Aorta (tissue), 5 donors: Measurements from ENCODE around the gene GALNT14. TPM values are rescaled to one million over a fixed set of nuclear protein-coding genes. Genes with fewer than 3 reads are reported as not detected.
A peak's percentile ranks its signal among the peaks of the same experiment; 100 is the strongest.

Experiments
- ATAC-seq: fragments of 200-7000 bp; cut with Tn5 transposase; one replicate; pipeline ENCODE4 v1.9.1; 2022; ENCODE audit warnings: moderate library complexity; ENCODE audit not compliant: low FRiP score
- DNase-seq, 2 donors: peaks; one replicate each; pipeline ENCODE4 v3.0.0-alpha.2; 2020
- H3K27ac ChIP-seq, 2 donors: one replicate each; pipeline ENCODE4 v1.5.1; 2013; ENCODE audit warnings: low read length in 2 of 2, mild to moderate bottlenecking in 2 of 2, moderate library complexity in 2 of 2, control low read depth in 1 of 2, inconsistent platforms in 1 of 2, low read depth in 1 of 2
- H3K27me3 ChIP-seq, 2 donors: one replicate each; pipeline ENCODE4 v1.6.1; 2013; ENCODE audit warnings: control low read depth in 1 of 2, low read length in 1 of 2, mild to moderate bottlenecking in 1 of 2, moderate library complexity in 1 of 2; ENCODE audit not compliant: insufficient read depth in 2 of 2, control insufficient read depth in 1 of 2
- H3K36me3 ChIP-seq, 2 donors: one replicate each; pipeline ENCODE4 v1.6.1; 2013; ENCODE audit warnings: control low read depth in 1 of 2, low read length in 1 of 2, mild to moderate bottlenecking in 1 of 2; ENCODE audit not compliant: insufficient read depth in 2 of 2, control insufficient read depth in 1 of 2
- H3K4me1 ChIP-seq, 2 donors: one replicate each; pipeline ENCODE4 v1.6.1; 2013; ENCODE audit warnings: low read length in 2 of 2, control low read depth in 1 of 2, mild to moderate bottlenecking in 1 of 2, moderate library complexity in 1 of 2; ENCODE audit not compliant: insufficient read depth in 2 of 2, control insufficient read depth in 1 of 2
- H3K4me3 ChIP-seq, 2 donors: one replicate each; pipeline ENCODE4 v1.5.1; 2013; ENCODE audit warnings: low read length in 2 of 2, control low read depth in 1 of 2, mild to moderate bottlenecking in 1 of 2
- H3K9me3 ChIP-seq: one replicate; pipeline ENCODE4 v1.6.1; 2013; ENCODE audit warnings: mild to moderate bottlenecking, low read length; ENCODE audit not compliant: control insufficient read depth
- WGBS, 2 donors: extraction: QIAGEN DNeasy Blood & Tissue Kit; methylation state at CpG; one replicate each; pipeline ENCODE4 v1.1.7; 2013; 5-methylcytosine and 5-hydroxymethylcytosine counted together
- intact Hi-C, 2 donors: fragments of 100-400 bp; cut with DNase I; formaldehyde crosslinking; loops; one replicate each; pipeline versions ENCODE4 v1.14.2 to v1.15.0; 2022
- polyA plus RNA-seq, 2 donors: library from polyadenylated mRNA; stranded (reverse); fragments of 200-250 nt; gene quantifications; one replicate each; pipeline ENCODE4 v1.2.3, GENCODE V29; 2013
- total RNA-seq, 2 donors: library from RNA; stranded (reverse); fragmentation: NEBNext Ultra II Directional; extraction: Animal tissue kit (Norgen Biotek cat#: 25700); gene quantifications; one replicate each; pipeline ENCODE4 v1.2.1, GENCODE V29; 2021
- donor health status: healthy with polysubstance abuse.
- donor health status: Bipolar disorder and iron deficiency.
- donor health status: DM: no; HTN: no; CAD: no.
- donor health status: DM: no; HTN: no; CAD: no.
- donor health status: DM: yes; HTN: yes; CAD: no.

The GALNT14 gene
- total and polyA plus RNA-seq, 4 donors: 0.74 to 1.7 (median 1.2) TPM; not detected in 1

GRCh38 chr2:30938196-30938595 lies 200.0 kb downstream of the GALNT14 start:
- 85 to 93% methylated on average over 1 of the region's 1 CpG for WGBS, 2 donors
- ATAC-seq: no peak
- DNase-seq: no peak
- Histone ChIP-seq H3K9me3 (no peaks in the 10 kb centered on the region), H3K36me3 (no peaks in the 10 kb centered on the region), H3K27me3 (no peaks in the 10 kb centered on the region), H3K27ac (no peak overlapping the region), H3K4me3 (no peak overlapping the region), H3K4me1 (no peaks in the 10 kb centered on the region)
- intact Hi-C loops: no loop called here

GRCh38 chr2:30936977-30937376 lies 201.3 kb downstream of the GALNT14 start:
- no peaks in the 10 kb centered on the region for H3K9me3 ChIP-seq
- intact Hi-C loops: no loop called here
- ATAC-seq (no peak), DNase-seq (no peak)
- H3K27me3 ChIP-seq: no peaks in the 10 kb centered on the region
- H3K4me3 ChIP-seq: no peak overlapping the region
- H3K4me1 ChIP-seq: no peaks in the 10 kb centered on the region
- WGBS, 2 donors: 86 to 87% methylated on average over 2 of the region's 2 CpGs
- H3K36me3 ChIP-seq: no peaks in the 10 kb centered on the region
- no peak overlapping the region for H3K27ac ChIP-seq

DNA sequence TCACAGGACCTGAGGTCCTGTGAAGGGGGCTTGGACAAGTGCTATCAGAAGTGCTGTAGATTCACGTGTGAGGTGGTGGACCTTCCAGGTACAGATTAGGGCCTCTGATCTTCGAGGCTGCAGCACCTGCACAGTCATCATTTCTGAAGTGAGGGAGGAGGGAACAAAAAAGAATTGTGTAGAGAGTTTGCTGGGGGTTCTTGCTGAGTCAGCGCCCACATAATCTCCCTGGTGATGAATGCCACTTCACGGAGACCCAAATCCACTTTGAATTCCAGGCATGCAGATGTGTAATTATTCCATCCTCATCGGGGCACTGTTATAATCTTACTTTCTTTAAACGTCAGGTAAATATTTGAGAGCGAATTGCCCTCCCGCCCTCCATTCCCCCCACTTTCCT lies 202.4 kb downstream of the GALNT14 start:
- no peak for ATAC-seq
- intact Hi-C loops: no loop called here

GRCh38 chr2:30934066-30934465 lies 204.2 kb downstream of the GALNT14 start:
- Histone ChIP-seq H3K36me3 (no peaks in the 10 kb centered on the region), H3K27ac (no peak overlapping the region), H3K4me1 (no peaks in the 10 kb centered on the region), H3K9me3 (no peaks in the 10 kb centered on the region), H3K4me3 (no peak overlapping the region), H3K27me3 (no peaks in the 10 kb centered on the region)
- intact Hi-C loops: no loop called here
- WGBS, 2 donors: 34 to 36% methylated on average over 7 of the region's 7 CpGs
- DNase-seq (no peak), ATAC-seq (no peak)

More for the DNA sequence above, 202.4 kb downstream of the GALNT14 start:
- 85 to 86% methylated on average over 8 of the region's 8 CpGs for WGBS, 2 donors
- no peak overlapping the region for H3K27ac ChIP-seq
- H3K4me1 ChIP-seq: no peaks in the 10 kb centered on the region
- DNase-seq: no peak
- H3K9me3 ChIP-seq: no peaks in the 10 kb centered on the region
- H3K27me3 ChIP-seq: no peaks in the 10 kb centered on the region
- no peaks in the 10 kb centered on the region for H3K36me3 ChIP-seq
- no peak overlapping the region for H3K4me3 ChIP-seq

DNA sequence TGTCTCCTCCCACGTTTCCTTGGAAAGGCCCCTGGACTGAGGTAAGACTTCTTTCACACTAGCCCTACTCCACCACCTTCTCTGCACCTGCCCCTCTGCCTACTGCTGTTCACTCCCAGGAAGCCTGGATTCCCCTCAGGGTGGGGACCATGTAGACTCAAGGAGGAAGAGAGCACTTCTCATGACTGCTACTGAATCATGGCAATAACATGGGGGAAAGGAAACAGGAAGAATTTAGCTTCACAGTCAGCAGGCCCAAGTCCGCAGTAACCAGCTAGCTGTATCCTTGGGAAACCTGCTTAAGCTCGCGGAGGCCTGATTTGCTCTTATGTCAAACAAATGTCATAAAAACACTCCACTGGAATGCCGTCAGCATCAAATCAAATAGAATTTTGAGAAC lies 204.7 kb downstream of the GALNT14 start:
- WGBS, 2 donors: 71 to 75% methylated on average over 5 of the region's 5 CpGs
- H3K36me3 ChIP-seq: no peaks in the 10 kb centered on the region

GRCh38 chr2:30932870-30933269 lies 205.4 kb downstream of the GALNT14 start:
- Histone ChIP-seq H3K27me3 (no peaks in the 10 kb centered on the region), H3K36me3 (no peaks in the 10 kb centered on the region), H3K4me1 (no peaks in the 10 kb centered on the region), H3K27ac (no peak overlapping the region), H3K9me3 (no peaks in the 10 kb centered on the region), H3K4me3 (no peak overlapping the region)
- no peak for DNase-seq
- intact Hi-C loops: no loop called here
- ATAC-seq: no peak
- WGBS, 2 donors: 90 to 93% methylated on average over 3 of the region's 3 CpGs

More for the DNA sequence above, 204.7 kb downstream of the GALNT14 start:
- Histone ChIP-seq H3K27me3 (no peaks in the 10 kb centered on the region), H3K27ac (no peak overlapping the region), H3K4me3 (no peak overlapping the region), H3K4me1 (no peaks in the 10 kb centered on the region), H3K9me3 (no peaks in the 10 kb centered on the region)
- ATAC-seq (peak; percentile 19), DNase-seq (no peak)
- intact Hi-C loops: no loop called here

DNA sequence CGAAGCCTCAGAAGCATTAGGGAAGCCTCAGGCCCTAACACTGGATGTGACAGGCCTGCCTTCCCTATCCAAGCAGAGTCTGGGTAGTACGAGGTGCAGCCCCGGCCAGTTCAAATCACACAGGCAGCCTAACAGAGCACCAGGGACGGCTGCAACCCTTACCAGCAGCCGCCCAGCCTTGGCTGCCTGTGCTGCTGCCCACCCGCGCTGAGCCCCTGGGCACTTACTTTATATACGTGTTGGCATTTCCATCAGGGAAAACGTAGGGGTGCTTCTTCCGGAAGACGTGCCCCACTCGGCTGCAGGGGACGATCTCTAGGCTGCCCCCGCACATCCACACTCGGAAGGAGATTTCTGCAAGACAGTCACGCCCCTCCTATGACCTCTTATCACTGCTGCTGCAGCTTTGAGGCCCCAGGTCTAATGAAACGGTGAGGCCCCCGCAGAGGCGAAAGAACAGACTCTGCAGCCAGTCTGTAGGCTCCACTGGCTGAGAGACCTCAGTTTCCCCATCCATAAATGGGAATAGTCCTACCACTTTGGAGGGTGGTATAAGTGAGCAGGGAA lies 206.3 kb downstream of the GALNT14 start:
- Histone ChIP-seq H3K36me3 (no peaks in the 10 kb centered on the region), H3K9me3 (no peaks in the 10 kb centered on the region), H3K27me3 (no peaks in the 10 kb centered on the region), H3K27ac (no peak overlapping the region), H3K4me3 (no peak overlapping the region), H3K4me1 (no peaks in the 10 kb centered on the region)
- no peak for ATAC-seq
- no peak for DNase-seq
- intact Hi-C loops: no loop called here
- WGBS, 2 donors: 95% methylated on average over 19 of the region's 19 CpGs

GRCh38 chr2:30930716-30931115 lies 207.5 kb downstream of the GALNT14 start:
- intact Hi-C loops: no loop called here
- WGBS, 2 donors: 93 to 100% methylated on average over 3 of the region's 3 CpGs
- Histone ChIP-seq H3K36me3 (no peaks in the 10 kb centered on the region), H3K4me3 (no peak overlapping the region), H3K9me3 (no peaks in the 10 kb centered on the region), H3K27me3 (no peaks in the 10 kb centered on the region), H3K27ac (no peak overlapping the region), H3K4me1 (no peaks in the 10 kb centered on the region)
- DNase-seq (no peak), ATAC-seq (no peak)

DNA sequence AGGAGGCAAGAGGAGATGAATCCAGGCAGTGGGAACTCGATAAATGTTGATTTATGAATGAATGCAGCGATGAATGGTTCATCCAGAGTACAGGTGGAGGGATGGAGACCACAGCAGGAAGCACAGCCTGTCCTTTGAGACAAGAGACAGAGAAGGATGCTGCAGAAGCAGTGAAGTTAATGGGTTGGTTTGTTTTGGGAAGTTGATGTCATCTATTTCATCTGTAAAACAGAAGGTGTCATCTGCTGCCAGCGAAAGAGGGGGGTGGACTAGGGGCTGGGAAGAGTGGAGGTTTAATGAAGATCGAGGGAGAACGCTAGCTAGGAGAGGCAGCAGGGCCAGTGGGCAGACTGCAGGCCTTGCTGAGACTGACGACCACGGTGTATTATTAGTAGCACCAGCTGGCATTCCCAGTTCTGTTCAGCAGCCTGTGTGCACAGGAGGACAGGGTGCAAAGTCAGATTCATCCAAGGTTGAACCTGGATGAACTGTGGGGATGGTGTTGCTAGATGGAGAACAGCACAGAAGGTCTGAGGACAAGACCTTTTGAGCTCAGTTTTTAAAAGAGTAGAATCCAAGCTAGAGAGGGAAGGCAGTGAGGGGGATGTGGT lies 210.7 kb downstream of the GALNT14 start:
- Histone ChIP-seq H3K9me3 (no peaks in the 10 kb centered on the region), H3K27me3 (no peaks in the 10 kb centered on the region), H3K4me3 (no peak overlapping the region), H3K4me1 (no peaks in the 10 kb centered on the region), H3K36me3 (no peaks in the 10 kb centered on the region), H3K27ac (no peak overlapping the region)
- intact Hi-C loops: no loop called here
- DNase-seq: no peak
- WGBS, 2 donors: 76 to 77% methylated on average over 7 of the region's 7 CpGs
- no peak for ATAC-seq
